GM19193 (cell line): ENCODE data around the gene HMX1.

Source experiments
- POLR2A ChIP-seq: IDR thresholded peaks from 4 replicates; pipeline ENCODE4 v1.6.1; 2011; ENCODE audit not compliant: insufficient read depth, insufficient read length; ENCODE audit errors: extremely low read depth

The HMX1 gene

GRCh38 chr4:8828869-8829268 is 42.8 kb downstream of the HMX1 start:
- TF ChIP-seq POLR2A = no peak

- TF ChIP-seq POLR2A = no peak
These were observed 50.3 kb downstream of the HMX1 start for GRCh38 chr4:8821151-8821950.

GRCh38 chr4:8820178-8821102 is 51.2 kb downstream of the HMX1 start:
- no peak for TF ChIP-seq POLR2A

- no peak for TF ChIP-seq POLR2A
These were observed 52.0 kb downstream of the HMX1 start for GRCh38 chr4:8819473-8820177.

- no peak for TF ChIP-seq POLR2A
These were observed 52.6 kb downstream of the HMX1 start for GRCh38 chr4:8819019-8819418.

- TF ChIP-seq POLR2A = no peak
These were observed 53.4 kb downstream of the HMX1 start for GRCh38 chr4:8818063-8818881.

GRCh38 chr4:8817813-8818062 is 53.9 kb downstream of the HMX1 start:
- no peak for TF ChIP-seq POLR2A

- no peak for TF ChIP-seq POLR2A
These were observed 54.4 kb downstream of the HMX1 start for GRCh38 chr4:8817096-8817812.
